ENCODE measurements around the gene MARS1.
"Not testable (repeated sequence)": the region's sequence is repeated elsewhere in the genome, so short reads cannot be mapped to it uniquely, and the experiment has no call there.

Gene MARS1

DNA sequence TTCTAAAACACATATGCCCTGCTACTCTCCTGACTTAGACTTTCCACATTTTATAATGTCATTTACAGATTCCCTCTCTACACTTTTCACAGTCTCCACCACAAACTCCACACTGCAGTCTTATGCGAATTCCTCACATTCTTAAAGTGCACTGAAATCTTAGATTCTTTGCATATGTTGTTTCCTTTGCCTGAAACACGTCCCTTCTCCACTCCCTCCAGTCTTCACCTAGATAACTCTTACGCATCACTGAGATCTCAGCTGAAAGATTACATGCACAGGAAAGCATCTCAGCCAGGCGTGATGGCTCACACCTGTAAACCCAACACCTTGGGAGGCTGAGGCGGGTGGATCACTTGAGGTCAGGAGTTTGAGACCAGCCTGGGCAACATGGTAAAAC is 4.4 kb upstream of the MARS1 start:
- Histone ChIP-seq H3K4me1 (ENCODE audit: control insufficient read depth, insufficient read depth, low read length) (peaks cover 9% of the 10 kb centered on the region; the same call in 1 of the 2 replicates), H3K9ac (ENCODE audit: low read length) (no peak overlapping the region), H3K4me3 (ENCODE audit: low read depth, low read length) (no peak overlapping the region), H3K36me3 (ENCODE audit: control insufficient read depth, insufficient read depth, low read length) (no peaks in the 10 kb centered on the region; the same call in 1 of the 2 replicates), H3K27me3 (ENCODE audit: control insufficient read depth, insufficient read depth, low read length) (peaks cover 13% of the 10 kb centered on the region; the same call in 1 of the 2 replicates), H3K27ac (ENCODE audit: low read depth, low read length) (no peak overlapping the region), H3K9me3 (ENCODE audit: control insufficient read depth, insufficient read depth, low read depth, low read length) (no peaks in the 10 kb centered on the region)

DNA sequence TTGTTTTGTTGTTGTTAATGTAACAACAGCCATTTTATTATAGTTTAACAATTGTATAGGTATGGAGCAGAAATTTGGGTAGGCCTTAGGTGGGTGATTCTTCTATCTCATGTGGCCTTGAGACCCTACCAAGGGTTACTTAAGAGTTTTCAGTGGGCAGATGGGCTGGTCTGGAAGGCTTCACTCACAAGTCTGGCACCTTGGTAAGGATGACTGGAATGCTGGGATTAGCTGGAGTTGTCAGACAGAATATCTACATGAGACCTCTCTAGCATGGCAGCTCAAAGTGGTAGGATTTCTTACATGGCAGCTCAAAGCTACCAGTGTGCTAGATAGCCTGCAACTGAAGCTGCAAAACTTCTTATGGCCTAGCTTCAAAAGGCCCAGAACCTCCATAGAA is 2.2 kb upstream of the MARS1 start:
- Histone ChIP-seq H3K4me1 (ENCODE audit: control insufficient read depth, insufficient read depth, low read length) (peaks cover 13% of the 10 kb centered on the region; the same call in 1 of the 2 replicates), H3K27ac (ENCODE audit: low read depth, low read length) (no peak overlapping the region), H3K9me3 (ENCODE audit: control insufficient read depth, insufficient read depth, low read depth, low read length) (no peaks in the 10 kb centered on the region), H3K4me3 (ENCODE audit: low read depth, low read length) (no peak overlapping the region), H3K9ac (ENCODE audit: low read length) (no peak overlapping the region), H3K36me3 (ENCODE audit: control insufficient read depth, insufficient read depth, low read length) (peaks cover 20% of the 10 kb centered on the region), H3K27me3 (ENCODE audit: control insufficient read depth, insufficient read depth, low read length) (0 out of 2 replicates have a peak, but pooled peaks cover 4% of the 10 kb centered on the region)

DNA sequence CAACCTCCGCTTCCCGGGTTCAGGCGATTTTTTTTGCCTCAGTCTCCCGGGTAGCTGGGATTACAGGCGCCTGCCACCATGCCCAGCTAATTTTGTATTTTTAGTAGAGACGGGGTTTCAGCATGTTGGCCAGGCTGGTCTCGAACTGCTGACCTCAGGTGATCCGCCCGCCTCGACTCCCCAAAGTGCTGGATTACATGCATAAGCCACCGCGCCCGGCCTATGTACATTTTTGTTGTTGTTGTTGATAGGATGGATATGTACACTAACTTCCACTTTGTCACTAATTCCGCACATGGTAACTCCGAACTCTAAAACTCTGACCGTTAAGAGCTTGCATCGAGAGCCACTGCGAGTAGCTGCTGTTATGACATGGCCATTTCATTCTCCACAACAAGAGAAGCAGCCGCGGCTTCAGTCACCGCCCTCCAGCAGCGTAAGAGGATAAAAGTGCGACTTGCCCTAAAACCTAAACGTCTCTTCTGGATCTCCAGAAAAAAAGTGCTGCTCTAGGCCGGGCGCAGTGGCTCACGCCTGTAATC is 742 bp upstream of the MARS1 start:
- Histone ChIP-seq H3K27ac (ENCODE audit: low read depth, low read length) (no peak overlapping the region), H3K4me3 (ENCODE audit: low read depth, low read length) (0 out of 2 replicates have a peak overlapping the region, but pooled peaks have one; percentile 5), H3K4me1 (ENCODE audit: control insufficient read depth, insufficient read depth, low read length) (peaks cover 10% of the 10 kb centered on the region; the same call in 1 of the 2 replicates), H3K9ac (ENCODE audit: low read length) (peak overlapping the region; percentile 8), H3K27me3 (ENCODE audit: control insufficient read depth, insufficient read depth, low read length) (no peaks in the 10 kb centered on the region), H3K36me3 (ENCODE audit: control insufficient read depth, insufficient read depth, low read length) (peaks cover 33% of the 10 kb centered on the region), H3K9me3 (ENCODE audit: control insufficient read depth, insufficient read depth, low read depth, low read length) (no peaks in the 10 kb centered on the region)

DNA sequence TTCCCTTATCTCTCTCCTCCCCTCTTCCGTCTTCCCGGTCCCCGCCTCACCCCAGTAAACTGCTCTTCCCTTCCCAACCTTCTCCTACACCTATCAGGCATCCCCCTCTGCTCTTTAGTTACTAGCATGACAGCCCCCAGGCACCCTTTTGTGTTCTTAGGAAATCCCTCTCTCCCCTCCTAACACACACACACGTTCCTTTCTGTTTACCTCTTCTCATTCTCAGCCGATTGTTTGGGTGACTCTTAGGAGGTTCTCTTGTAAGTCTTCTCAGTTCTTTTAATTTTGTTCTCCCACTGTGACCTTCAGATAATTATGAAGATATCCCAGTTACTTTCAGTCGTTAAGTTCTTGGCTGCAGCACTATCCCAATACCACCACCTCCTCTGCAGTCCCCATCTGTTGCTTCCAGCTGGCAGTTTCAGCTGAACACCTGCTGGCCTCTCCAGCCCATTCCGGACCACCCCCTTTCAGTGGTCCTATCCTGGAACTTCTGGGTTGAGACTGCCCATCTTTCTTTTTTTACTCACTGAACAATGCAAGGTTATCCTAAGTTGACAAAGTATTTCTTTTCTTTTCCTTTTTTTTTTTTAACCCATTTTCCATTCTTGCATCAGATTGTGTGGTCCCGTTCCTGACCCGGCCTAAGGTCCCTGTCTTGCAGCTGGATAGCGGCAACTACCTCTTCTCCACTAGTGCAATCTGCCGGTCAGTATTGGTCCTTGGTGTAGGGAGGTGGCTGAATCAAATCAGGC is 711 bp downstream of the MARS1 start:
- peak overlapping the region; percentile 95 for H3K9ac ChIP-seq (ENCODE audit: low read length)
- peak overlapping the region; percentile 87 for H3K27ac ChIP-seq (ENCODE audit: low read depth, low read length)
- H3K27me3 ChIP-seq (ENCODE audit: control insufficient read depth, insufficient read depth, low read length) = no peaks in the 10 kb centered on the region
- peak overlapping the region; percentile 90 for H3K4me3 ChIP-seq (ENCODE audit: low read depth, low read length)
- peaks cover 42% of the 10 kb centered on the region for H3K36me3 ChIP-seq (ENCODE audit: control insufficient read depth, insufficient read depth, low read length)
- no peaks in the 10 kb centered on the region for H3K9me3 ChIP-seq (ENCODE audit: control insufficient read depth, insufficient read depth, low read depth, low read length)
- peaks cover 5% of the 10 kb centered on the region; the same call in 1 of the 2 replicates for H3K4me1 ChIP-seq (ENCODE audit: control insufficient read depth, insufficient read depth, low read length)

DNA sequence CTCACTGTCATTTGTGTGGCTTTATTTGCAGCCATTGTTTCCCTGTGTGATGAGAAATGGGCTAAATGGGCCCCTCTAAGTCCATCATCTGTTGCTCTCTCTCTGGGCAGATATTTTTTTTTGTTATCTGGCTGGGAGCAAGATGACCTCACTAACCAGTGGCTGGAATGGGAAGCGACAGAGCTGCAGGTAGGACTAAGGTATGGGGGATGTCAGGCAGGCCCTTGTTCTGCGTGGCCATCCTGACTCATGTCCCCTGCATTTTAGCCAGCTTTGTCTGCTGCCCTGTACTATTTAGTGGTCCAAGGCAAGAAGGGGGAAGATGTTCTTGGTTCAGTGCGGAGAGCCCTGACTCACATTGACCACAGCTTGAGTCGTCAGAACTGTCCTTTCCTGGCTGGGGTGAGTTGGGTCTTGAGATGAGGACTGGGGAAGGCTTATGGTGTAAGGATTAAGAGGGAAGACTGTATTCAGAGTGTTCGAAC is 1.3 kb downstream of the MARS1 start:
- H3K4me1 ChIP-seq (ENCODE audit: control insufficient read depth, insufficient read depth, low read length) = peaks cover 4% of the 10 kb centered on the region; the same call in 1 of the 2 replicates
- no peaks in the 10 kb centered on the region for H3K9me3 ChIP-seq (ENCODE audit: control insufficient read depth, insufficient read depth, low read depth, low read length)
- no peak overlapping the region for H3K27ac ChIP-seq (ENCODE audit: low read depth, low read length)
- H3K36me3 ChIP-seq (ENCODE audit: control insufficient read depth, insufficient read depth, low read length) = peaks cover 45% of the 10 kb centered on the region
- peak overlapping the region; percentile 90 for H3K4me3 ChIP-seq (ENCODE audit: low read depth, low read length)
- H3K27me3 ChIP-seq (ENCODE audit: control insufficient read depth, insufficient read depth, low read length) = no peaks in the 10 kb centered on the region
- no peak overlapping the region for H3K9ac ChIP-seq (ENCODE audit: low read length)

DNA sequence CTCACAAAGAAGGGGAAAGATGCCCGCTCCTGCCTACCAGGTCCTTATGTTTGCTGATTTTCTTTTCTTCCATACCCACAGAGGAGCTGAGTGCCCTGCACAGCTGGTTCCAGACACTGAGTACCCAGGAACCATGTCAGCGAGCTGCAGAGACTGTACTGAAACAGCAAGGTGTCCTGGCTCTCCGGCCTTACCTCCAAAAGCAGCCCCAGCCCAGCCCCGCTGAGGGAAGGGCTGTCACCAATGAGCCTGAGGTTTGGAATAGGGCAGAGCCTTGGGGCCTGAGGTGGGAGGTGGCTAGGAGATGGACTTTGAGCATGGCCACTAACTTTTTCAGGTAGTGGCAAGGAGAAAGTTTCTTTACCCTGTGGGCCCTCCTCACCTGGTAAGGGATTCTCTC is 2.3 kb downstream of the MARS1 start:
- peak overlapping the region; percentile 27; the same call in 1 of the 2 replicates for H3K4me3 ChIP-seq (ENCODE audit: low read depth, low read length)
- no peaks in the 10 kb centered on the region for H3K9me3 ChIP-seq (ENCODE audit: control insufficient read depth, insufficient read depth, low read depth, low read length)
- H3K9ac ChIP-seq (ENCODE audit: low read length) = no peak overlapping the region
- H3K36me3 ChIP-seq (ENCODE audit: control insufficient read depth, insufficient read depth, low read length) = peaks cover 45% of the 10 kb centered on the region
- H3K27me3 ChIP-seq (ENCODE audit: control insufficient read depth, insufficient read depth, low read length) = no peaks in the 10 kb centered on the region
- H3K27ac ChIP-seq (ENCODE audit: low read depth, low read length) = no peak overlapping the region
- H3K4me1 ChIP-seq (ENCODE audit: control insufficient read depth, insufficient read depth, low read length) = peaks cover 4% of the 10 kb centered on the region; the same call in 1 of the 2 replicates

DNA sequence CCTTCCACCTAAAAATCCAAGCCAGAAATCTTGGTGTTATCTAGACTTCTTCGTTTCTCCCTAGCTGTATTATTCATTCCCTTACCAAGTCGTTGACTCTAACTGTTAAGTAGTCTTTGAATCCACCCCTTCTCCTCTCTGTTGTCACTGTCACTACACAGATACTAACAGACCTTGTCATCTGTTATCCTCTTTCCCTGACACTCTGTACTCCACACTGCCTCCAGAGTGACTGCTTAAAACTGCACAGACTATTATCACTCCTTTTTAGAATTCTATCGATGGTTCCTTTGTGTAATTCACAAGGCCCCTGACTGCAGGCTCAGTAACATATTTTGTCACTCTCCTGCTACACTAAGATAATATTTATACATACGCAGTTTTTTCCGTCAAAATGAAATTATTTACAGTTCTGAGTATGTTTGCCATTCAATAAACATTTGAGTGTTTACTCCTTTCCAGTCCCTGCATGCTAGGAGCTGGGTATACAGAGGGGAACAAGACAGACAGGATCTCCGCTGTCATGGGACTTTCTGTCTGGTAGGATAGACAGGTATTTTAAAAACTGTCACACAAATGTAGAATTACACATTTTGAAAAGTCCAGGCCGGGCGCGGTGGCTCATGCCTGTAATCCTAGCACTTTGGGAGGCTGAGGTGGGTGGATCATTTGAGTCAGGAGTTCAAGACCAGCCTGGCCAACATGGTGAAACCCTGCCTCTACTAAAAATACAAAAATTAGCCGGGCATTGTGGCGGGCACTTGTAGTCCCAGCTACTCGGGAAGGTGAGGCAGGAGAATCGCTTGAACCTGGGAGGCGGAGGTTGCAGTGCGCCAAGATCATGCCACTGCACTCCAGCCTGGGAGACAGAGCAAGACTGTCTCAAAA is 3.8 kb downstream of the MARS1 start:
- peaks cover 58% of the 10 kb centered on the region for H3K36me3 ChIP-seq (ENCODE audit: control insufficient read depth, insufficient read depth, low read length)
- no peak overlapping the region for H3K27ac ChIP-seq (ENCODE audit: low read depth, low read length)

DNA sequence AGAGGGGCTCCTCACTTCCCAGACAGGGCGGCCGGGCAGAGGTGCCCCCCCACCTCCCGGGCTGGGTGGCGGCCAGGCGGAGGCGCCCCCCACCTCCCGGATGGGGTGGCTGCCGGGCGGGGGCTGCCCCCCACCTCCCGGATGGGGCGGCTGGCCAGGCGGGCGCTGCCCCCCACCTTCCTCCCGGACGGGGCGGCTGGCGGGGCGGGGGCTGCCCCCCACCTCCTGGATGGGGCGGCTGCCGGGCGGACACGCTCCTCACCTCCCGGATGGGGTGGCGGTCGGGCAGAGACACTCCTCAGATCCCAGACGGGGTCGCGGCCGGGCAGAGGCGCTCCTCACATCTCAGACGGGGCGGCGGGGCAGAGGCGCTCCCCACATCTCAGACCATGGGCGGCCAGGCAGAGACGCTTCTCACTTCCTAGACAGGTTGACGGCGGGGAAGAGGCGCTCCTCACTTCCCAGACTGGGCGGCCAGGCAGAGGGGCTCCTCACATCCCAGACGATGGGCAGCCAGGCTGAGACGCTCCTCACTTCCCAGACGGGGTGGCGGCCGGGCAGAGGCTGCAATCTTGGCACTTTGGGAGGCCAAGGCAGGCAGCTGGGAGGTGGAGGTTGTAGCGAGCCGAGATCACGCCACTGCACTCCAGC is 7.3 kb downstream of the MARS1 start:
- not testable (repeated sequence) for H3K27ac ChIP-seq (ENCODE audit: low read depth, low read length); H3K27me3 ChIP-seq (ENCODE audit: control insufficient read depth, insufficient read depth, low read length); H3K9ac ChIP-seq (ENCODE audit: low read length); H3K4me1 ChIP-seq (ENCODE audit: control insufficient read depth, insufficient read depth, low read length); H3K9me3 ChIP-seq (ENCODE audit: control insufficient read depth, insufficient read depth, low read depth, low read length); H3K4me3 ChIP-seq (ENCODE audit: low read depth, low read length)
- peaks cover 73% of the 10 kb centered on the region for H3K36me3 ChIP-seq (ENCODE audit: control insufficient read depth, insufficient read depth, low read length)

More for the DNA sequence above, 3.8 kb downstream of the MARS1 start:
- no peak overlapping the region for H3K4me3 ChIP-seq (ENCODE audit: low read depth, low read length)
- H3K9me3 ChIP-seq (ENCODE audit: control insufficient read depth, insufficient read depth, low read depth, low read length) = no peaks in the 10 kb centered on the region
- peaks cover 4% of the 10 kb centered on the region; the same call in 1 of the 2 replicates for H3K4me1 ChIP-seq (ENCODE audit: control insufficient read depth, insufficient read depth, low read length)
- no peaks in the 10 kb centered on the region for H3K27me3 ChIP-seq (ENCODE audit: control insufficient read depth, insufficient read depth, low read length)
- H3K9ac ChIP-seq (ENCODE audit: low read length) = no peak overlapping the region

DNA sequence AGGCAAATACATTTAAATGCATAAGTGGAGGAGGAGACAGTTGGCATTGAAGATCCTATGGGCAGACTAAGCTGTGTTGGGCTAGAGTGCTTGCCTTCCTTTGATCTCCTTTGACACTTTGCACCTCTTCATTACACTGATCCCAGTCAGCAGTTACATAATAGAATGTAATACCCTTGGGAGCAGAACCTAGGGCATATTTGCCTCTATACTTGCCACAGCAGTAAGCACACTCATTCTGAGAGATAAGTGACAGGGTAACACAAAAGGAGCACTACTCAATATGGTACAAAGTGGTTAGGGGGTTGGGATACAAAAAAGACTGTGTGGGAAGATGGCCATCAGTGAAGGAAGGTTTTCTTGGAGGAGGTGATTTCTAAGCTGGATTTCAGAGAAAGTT is 9.0 kb downstream of the MARS1 start:
- Histone ChIP-seq H3K36me3 (ENCODE audit: control insufficient read depth, insufficient read depth, low read length) (peaks cover 73% of the 10 kb centered on the region), H3K9ac (ENCODE audit: low read length) (no peak overlapping the region), H3K27ac (ENCODE audit: low read depth, low read length) (no peak overlapping the region), H3K9me3 (ENCODE audit: control insufficient read depth, insufficient read depth, low read depth, low read length) (no peaks in the 10 kb centered on the region), H3K27me3 (ENCODE audit: control insufficient read depth, insufficient read depth, low read length) (no peaks in the 10 kb centered on the region), H3K4me3 (ENCODE audit: low read depth, low read length) (no peak overlapping the region), H3K4me1 (ENCODE audit: control insufficient read depth, insufficient read depth, low read length) (no peaks in the 10 kb centered on the region)
